Kidney capillary endothelial cell (primary cell): Measurements from ENCODE around the gene MKRN1.
"Not testable (repeated sequence)": the region's sequence is repeated elsewhere in the genome, so short reads cannot be mapped to it uniquely, and the experiment has no call there.

Source experiments
- DNase-seq: peaks from one replicate; pipeline ENCODE4 v3.0.0-alpha.2; 2018; ENCODE audit warnings: low spot score

MKRN1 gene

DNA sequence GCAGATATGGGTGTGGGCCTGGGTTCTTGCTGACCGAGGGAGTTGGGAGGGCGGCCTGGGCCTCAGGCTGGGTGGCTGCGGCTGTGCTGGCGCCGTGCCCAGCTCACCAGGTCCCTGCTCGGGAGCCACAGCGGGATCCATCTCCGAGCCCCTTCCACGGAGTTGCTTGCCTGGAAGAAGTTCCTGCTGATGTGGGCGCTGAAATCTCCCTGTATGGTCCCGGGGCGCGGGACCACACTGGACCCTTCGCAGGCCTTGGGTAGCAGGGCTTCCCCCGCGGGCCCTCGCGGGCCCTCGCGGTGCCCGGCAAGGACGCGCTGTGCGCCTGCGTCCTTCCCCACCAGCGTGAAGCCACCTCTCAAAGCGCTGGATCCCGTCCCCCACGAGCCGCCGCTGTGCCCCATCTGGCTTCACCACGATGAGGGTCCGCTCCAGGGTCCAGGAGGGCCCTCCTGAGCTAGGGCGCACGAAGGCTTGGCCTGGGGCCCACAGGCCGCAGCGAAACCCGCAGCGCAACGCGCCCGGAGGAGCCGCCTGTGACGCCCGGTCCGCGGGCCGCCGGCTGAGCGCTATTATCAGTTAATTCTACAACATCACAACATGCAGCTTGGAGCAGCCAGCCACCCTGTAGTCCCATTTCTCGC lies 43.9 kb downstream of the MKRN1 start:
- no peak for DNase-seq

DNA sequence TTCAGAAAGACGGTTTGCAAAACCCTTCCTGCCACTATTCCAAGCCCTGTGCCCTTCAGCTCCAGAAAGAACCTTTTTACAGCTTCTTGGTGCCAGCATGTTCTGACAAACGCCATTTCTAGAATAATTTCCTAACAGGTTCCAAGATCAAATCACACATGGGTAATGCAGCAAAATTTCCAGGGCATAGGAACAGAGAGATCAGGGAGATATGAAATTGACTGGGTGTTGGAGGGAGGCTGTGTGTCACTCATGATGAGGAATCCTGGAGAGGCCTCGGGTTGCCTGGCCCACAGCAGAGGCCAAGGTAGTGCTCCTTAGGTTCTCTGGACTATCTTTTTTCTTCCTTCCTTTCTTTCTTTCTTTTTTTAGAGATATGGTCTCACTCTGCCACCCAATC lies 45.9 kb downstream of the MKRN1 start:
- no peak for DNase-seq

DNA sequence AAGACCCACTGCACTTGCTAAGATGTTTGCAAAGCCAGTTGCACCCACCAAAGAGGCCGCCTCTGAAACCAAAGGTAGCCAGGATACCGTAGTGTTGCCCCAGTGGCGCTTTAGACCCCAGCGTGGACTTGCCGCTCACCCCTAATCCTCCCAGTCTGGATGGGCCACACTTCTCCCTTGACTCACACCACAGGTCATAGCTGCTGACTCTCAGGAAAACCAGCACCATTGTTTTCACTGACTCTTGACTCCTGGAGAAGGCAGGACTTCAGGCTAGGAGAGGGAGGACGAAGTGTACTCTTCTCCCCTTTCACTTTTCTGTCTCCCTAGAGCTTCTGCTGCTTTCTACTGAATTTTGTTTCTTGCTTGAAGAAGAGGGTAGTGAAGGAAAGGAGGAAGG lies 53.2 kb downstream of the MKRN1 start:
- no peak for DNase-seq

DNA sequence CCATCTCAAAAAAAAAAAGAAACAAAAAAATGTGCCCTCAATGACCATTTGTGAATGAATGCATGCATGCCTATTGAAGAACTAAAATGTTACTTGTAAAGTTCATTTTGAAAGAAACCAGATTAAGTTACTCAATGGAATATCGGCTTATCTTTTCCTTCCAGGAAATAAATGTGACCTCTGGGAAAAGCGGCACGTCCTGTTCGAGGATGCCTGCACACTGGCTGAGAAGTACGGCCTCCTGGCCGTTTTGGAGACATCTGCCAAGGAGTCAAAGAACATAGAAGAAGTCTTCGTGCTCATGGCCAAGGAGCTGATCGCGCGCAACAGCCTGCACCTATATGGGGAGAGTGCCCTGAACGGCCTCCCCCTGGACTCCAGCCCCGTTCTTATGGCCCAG lies 53.6 kb downstream of the MKRN1 start:
- no peak for DNase-seq

DNA sequence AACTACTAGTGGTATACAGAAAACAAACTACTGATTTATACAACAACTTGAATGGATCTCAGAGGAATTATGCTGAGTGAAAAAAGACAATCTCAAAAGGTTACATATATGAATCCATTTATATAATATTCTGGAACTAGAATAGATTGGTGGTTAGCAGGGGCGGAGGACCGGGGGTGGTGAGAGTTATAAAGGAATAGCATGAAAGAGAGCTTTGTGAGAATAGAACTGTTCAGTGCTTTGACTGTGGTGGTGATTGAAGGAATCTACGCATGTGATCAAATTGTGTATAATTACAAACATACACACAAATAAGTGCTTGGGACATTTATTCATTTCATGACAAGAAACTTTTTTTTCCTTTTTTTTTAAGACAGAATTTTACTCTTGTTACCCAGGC lies 55.8 kb downstream of the MKRN1 start:
- DNase-seq = no peak

DNA sequence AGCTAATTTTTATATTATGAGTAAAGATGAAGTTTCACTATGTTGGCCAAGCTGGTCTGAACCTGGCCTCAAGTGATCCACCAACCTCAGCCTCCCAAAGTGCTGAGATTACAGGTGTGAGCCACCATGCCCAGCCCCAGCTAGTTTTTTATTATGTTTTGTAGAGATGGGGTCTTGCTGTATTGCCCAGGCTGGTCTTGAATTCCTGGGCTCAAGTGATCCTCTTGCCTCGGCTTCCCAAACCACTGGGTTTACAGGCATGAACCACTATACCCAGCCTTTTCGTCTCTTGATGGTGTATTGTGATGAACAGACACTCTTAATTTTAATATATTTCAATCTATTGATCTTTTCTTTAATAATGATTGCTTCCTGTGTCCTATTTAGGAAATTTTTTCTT lies 57.8 kb downstream of the MKRN1 start:
- DNase-seq = no peak

DNA sequence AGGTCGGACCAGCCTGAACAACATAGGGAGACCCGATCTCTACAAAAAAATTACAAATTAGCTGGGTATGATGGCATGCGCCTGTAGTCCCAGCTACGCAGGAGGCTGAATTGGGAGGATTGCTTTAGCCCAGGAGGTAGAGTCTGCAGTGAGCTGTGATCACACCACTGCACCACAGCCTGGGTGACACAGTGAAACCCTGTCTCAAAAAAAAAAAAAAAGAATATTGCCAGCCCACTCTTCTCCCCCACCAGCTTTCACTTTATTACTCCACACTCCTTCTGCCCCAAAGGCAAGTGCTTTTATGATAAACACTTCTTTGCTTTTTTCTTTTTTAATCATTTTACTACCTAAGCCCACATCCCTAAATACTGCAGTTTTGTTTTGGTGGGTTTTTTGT lies 60.7 kb downstream of the MKRN1 start:
- DNase-seq = no peak

DNA sequence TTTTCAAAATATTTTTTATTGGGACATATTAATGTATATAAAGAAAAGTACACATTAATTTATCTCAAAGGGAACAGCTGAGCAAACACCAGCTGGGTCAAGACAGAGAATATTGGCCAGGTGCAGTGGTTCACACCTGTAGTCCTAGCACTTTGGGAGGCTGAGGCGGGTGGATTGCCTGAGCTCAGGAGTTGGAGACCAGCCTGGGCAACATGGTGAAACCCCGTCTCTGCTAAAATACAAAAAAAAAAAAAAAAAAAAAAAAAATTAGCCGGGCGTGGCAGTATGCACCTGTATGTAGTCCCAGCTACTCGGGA lies 61.2 kb downstream of the MKRN1 start:
- not testable (repeated sequence) for DNase-seq

DNA sequence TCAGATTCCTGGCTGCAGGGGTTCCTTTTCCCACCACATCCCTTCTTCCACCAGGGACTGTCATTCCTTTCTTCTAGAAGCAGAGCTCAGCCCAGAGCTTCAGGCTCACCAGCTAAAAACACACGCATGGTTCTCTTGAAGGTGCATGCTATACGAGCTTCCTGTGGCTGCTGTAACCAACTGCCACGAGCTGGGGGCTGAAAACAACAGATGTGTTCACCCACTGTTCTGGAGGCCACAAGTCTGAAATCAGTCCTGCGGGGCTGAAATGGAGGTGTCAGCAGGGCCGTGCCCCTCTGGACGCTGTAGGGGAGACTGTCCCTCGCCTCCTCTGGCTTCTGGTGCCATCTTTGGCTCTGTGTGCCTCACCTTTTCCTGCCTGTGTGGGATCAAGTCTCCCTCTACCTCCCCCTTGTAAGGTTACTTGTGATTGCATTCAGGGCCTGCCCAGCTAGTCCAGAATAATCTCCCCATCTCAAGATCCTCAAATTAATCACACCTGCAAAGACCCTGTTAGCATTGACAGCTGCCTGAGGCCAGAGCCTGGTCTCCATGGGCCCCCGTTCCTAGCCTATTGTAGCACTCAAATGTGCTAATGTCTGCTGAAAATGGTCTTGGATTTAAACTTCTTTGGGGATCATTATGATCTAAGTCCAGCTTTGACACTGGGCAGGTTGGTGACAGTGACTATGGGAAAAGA lies 61.7 kb downstream of the MKRN1 start:
- no peak for DNase-seq

DNA sequence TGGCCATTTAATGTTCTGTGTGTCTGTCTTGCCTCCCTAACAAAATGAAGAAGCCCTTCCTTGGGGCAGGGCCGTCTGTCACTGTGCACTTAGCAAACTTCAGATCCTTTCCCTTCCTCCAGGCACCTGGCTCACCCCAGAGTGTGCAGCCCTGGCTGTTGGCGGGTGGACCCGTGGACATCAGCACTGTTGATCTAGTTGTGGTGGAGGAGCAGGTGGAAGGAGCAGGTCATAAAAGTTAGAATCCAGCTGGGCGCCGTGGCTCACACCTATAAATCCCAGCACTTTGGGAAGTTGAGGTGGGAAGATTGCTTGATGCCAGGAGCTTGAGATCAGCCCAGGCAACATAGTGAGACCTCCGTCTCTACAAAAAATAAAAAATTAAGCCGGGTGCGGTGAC lies 62.7 kb downstream of the MKRN1 start:
- DNase-seq = no peak

DNA sequence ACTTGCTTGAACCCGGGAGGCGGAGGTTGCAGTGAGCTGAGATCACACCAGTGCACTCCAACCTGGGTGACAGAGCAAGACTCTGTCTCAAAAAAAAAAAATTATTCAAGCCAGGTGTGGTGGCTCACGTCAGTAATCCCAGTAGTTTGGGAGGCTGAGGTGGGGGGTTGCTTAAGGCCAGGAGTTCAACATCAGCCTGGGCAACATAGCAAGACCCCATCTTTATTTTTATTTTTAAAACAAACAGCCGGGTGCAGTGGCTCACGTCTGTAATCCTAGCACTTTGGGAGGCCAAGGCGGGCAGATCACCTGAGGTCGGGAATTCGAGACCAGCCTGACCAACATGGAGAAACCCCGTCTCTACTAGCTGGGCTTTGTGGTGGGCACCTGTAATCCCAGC lies 63.5 kb downstream of the MKRN1 start:
- DNase-seq = not testable (repeated sequence)

DNA sequence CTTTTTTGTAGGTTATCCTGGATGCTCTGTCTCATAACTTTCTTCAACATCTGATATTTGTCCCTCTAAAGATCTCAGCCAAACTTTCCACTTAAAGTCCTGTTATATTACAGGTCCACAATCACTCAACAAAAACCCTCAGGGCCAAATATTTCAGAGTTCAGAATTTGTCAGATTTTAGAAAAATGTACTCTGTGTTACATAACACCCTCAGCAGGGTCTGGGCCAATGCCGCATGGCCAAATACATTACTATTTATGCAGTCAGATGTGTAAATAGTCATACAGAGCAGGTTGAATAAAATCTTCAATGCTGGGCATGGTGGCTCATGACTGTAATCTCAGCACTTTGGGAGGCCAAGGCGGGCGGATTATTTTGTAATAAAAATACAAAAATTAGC lies 63.9 kb downstream of the MKRN1 start:
- no peak for DNase-seq

DNA sequence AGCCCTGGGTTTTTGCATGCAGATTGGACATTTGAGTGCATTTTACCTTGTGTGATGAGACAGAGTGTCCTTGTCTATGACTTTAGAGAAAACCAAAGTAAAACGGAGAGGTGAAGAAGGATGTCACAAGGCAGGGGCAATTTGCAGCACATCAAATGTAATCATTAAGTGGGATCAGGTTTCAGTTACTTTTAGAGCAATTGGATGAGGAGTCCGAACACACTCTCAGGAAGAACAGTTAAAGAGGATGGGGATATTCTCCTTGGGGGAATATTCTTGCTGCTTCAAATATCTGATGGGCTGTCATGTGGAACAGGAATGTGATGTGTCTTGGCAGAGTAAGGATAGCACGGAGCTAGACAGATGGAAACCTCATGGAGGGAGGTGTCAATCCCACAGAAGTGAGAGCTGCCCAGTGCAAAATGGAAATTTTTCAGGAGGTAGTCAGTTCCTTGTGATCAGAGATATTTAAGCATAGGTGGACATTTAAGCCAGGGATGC lies 74.7 kb downstream of the MKRN1 start:
- no peak for DNase-seq

DNA sequence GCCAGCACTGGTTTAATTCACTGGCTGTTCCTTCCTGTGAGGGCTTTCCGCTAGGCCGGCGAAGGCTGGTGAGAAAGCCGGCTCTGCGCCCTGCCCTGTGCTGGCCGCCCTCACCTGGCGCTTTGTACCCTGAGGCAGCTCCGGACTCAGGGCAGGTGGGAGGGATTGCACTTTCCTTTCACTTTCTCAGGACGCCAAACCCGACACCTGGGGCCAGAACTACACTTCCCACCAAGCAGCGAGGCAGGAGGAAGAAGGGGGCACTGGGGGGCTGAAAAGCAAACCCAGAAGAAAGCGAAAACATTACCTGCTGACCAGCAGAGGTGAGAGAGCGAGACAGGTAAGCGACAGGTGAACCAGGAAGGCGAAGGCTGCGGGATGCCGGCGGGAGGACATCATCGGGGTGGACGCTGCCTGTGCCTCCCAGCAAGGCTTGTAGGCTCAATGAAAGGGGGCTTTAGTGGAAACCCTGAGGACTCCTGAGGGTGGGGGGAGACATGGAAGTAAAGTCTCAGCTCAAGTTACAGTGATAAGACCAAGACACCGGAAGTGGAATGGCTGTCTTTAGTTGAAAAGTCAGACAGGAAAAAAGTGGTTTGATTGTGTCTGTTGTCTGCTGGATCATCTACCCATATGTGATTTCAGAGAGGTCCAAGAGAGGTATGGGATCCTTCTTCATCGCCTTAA lies 75.3 kb downstream of the MKRN1 start, which contains the start of gene RAB19:
TSS of gene RAB19 (plus strand) at position 181 of the 687 bp plus-strand sequence. CDS start 3,589 bp downstream, outside the sequence.
- no peak for DNase-seq
